Measurements from ENCODE around the gene ACYP1.

The ACYP1 gene

DNA sequence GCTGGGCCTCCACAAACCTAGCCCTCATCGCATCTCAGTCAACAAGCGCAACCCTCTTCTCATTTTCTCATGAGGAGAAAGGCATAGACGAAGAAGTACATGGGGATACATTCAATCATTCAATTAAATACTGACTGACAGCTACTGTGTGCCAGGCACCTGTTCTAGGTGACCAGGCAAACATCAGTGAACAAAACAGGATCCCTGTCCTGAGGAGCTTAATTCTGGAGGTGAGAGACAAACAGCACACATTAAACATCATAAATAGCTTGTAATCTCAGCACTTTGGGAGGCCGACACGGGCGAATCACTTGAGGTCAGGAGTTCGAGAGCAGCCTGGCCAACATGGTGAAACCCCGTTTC is 362 bp upstream of the ACYP1 start:
- Histone ChIP-seq H3K27me3 (ENCODE audit: control insufficient read depth, low read length) (no peaks in the 10 kb centered on the region), H3K4me3 (ENCODE audit: low read length) (peak overlapping the region; percentile 94), H3K9me2 (replicated peaks; ENCODE audit: control insufficient read depth, low read length) (no peaks in the 10 kb centered on the region), H3K4me1 (ENCODE audit: control insufficient read depth, low read length) (peaks cover 30% of the 10 kb centered on the region), H3K79me2 (ENCODE audit: control insufficient read depth, low read length) (peaks cover 35% of the 10 kb centered on the region), H3K27ac (ENCODE audit: low read depth, low read length) (no peak overlapping the region), H3K4me2 (ENCODE audit: low read length) (peak overlapping the region; percentile 87), H3F3A (ENCODE audit: control insufficient read depth, insufficient read depth) (peaks cover 6% of the 10 kb centered on the region), H4K20me1 (ENCODE audit: control insufficient read depth, insufficient read depth, low read depth, low read length) (no peaks in the 10 kb centered on the region), H3K36me3 (ENCODE audit: control insufficient read depth, low read length) (peaks cover 25% of the 10 kb centered on the region), H3K9me3 (ENCODE audit: control insufficient read depth, insufficient read depth, low read length) (no peaks in the 10 kb centered on the region)
- TF ChIP-seq, protein P1, sequence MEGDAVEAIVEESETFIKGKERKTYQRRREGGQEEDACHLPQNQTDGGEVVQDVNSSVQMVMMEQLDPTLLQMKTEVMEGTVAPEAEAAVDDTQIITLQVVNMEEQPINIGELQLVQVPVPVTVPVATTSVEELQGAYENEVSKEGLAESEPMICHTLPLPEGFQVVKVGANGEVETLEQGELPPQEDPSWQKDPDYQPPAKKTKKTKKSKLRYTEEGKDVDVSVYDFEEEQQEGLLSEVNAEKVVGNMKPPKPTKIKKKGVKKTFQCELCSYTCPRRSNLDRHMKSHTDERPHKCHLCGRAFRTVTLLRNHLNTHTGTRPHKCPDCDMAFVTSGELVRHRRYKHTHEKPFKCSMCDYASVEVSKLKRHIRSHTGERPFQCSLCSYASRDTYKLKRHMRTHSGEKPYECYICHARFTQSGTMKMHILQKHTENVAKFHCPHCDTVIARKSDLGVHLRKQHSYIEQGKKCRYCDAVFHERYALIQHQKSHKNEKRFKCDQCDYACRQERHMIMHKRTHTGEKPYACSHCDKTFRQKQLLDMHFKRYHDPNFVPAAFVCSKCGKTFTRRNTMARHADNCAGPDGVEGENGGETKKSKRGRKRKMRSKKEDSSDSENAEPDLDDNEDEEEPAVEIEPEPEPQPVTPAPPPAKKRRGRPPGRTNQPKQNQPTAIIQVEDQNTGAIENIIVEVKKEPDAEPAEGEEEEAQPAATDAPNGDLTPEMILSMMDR (IDR thresholded peaks at IDR 0.05; ENCODE audit: low read depth, low read length, poor library complexity, severe bottlenecking): no peak
- no peak for TF ChIP-seq EZH2phosphoT487 (IDR thresholded peaks at IDR 0.05; ENCODE audit: borderline replicate concordance, low read length)

DNA sequence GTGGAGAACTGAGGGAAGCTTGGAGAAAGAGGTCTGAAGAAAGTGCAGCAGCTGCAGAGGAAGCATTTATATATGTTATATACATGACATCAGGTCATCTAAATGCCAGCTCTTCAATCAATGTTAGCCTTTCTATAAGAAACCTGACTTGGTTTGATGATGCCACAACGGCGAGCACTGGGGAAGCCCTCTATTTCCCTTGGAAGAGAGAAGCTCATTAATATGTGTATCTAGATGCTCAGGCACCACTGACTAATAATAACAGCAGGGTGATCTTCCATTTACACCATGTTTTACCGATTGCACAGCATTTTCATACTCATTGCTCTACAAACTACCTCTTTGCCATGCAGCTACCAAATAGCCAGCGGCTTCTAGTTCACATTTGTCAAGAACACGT is 811 bp downstream of the ACYP1 start:
- no peaks in the 10 kb centered on the region for H3K9me3 ChIP-seq (ENCODE audit: control insufficient read depth, insufficient read depth, low read length)
- TF ChIP-seq EZH2phosphoT487 (IDR thresholded peaks at IDR 0.05; ENCODE audit: borderline replicate concordance, low read length): no peak
- TF ChIP-seq, protein P1 (IDR thresholded peaks at IDR 0.05; ENCODE audit: low read depth, low read length, poor library complexity, severe bottlenecking): no peak
- no peak overlapping the region for H3K27ac ChIP-seq (ENCODE audit: low read depth, low read length)
- H3K4me1 ChIP-seq (ENCODE audit: control insufficient read depth, low read length): peaks cover 19% of the 10 kb centered on the region
- peak overlapping the region; percentile 87 for H3K4me2 ChIP-seq (ENCODE audit: low read length)
- H3K27me3 ChIP-seq (ENCODE audit: control insufficient read depth, low read length): no peaks in the 10 kb centered on the region
- H3F3A ChIP-seq (ENCODE audit: control insufficient read depth, insufficient read depth): peaks cover 6% of the 10 kb centered on the region
- H4K20me1 ChIP-seq (ENCODE audit: control insufficient read depth, insufficient read depth, low read depth, low read length): no peaks in the 10 kb centered on the region
- H3K79me2 ChIP-seq (ENCODE audit: control insufficient read depth, low read length): peaks cover 27% of the 10 kb centered on the region
- peak overlapping the region; percentile 94 for H3K4me3 ChIP-seq (ENCODE audit: low read length)
- peaks cover 27% of the 10 kb centered on the region for H3K36me3 ChIP-seq (ENCODE audit: control insufficient read depth, low read length)
- H3K9me2 ChIP-seq (replicated peaks; ENCODE audit: control insufficient read depth, low read length): no peaks in the 10 kb centered on the region

DNA sequence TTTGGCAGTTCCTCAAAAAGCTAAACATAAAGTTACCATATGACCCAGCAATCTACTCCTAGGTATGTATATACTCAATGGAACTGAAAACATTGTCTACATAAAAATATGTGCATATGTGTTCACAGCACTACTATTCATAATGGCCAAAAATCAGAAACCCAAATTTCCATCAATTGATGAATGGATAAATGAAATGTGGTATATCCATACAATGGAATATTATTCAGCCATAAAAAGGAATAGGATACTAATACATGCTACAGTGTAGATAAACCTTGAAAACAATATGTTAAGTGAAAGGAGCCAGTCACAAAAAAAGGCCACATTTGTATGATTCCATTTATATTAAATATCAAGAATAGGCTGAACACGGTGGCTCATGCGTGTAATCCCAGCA is 3.4 kb downstream of the ACYP1 start:
- Histone ChIP-seq H3K4me3 (ENCODE audit: low read length) (no peak overlapping the region), H3K9me2 (replicated peaks; ENCODE audit: control insufficient read depth, low read length) (no peaks in the 10 kb centered on the region), H3K4me2 (ENCODE audit: low read length) (no peak overlapping the region), H4K20me1 (ENCODE audit: control insufficient read depth, insufficient read depth, low read depth, low read length) (no peaks in the 10 kb centered on the region), H3K79me2 (ENCODE audit: control insufficient read depth, low read length) (peaks cover 31% of the 10 kb centered on the region), H3K27ac (ENCODE audit: low read depth, low read length) (no peak overlapping the region), H3F3A (ENCODE audit: control insufficient read depth, insufficient read depth) (no peaks in the 10 kb centered on the region), H3K9me3 (ENCODE audit: control insufficient read depth, insufficient read depth, low read length) (no peaks in the 10 kb centered on the region), H3K27me3 (ENCODE audit: control insufficient read depth, low read length) (no peaks in the 10 kb centered on the region), H3K36me3 (ENCODE audit: control insufficient read depth, low read length) (peaks cover 29% of the 10 kb centered on the region), H3K4me1 (ENCODE audit: control insufficient read depth, low read length) (peaks cover 11% of the 10 kb centered on the region)
- no peak for TF ChIP-seq EZH2phosphoT487 (IDR thresholded peaks at IDR 0.05; ENCODE audit: borderline replicate concordance, low read length)
- TF ChIP-seq, protein P1 (IDR thresholded peaks at IDR 0.05; ENCODE audit: low read depth, low read length, poor library complexity, severe bottlenecking): no peak

DNA sequence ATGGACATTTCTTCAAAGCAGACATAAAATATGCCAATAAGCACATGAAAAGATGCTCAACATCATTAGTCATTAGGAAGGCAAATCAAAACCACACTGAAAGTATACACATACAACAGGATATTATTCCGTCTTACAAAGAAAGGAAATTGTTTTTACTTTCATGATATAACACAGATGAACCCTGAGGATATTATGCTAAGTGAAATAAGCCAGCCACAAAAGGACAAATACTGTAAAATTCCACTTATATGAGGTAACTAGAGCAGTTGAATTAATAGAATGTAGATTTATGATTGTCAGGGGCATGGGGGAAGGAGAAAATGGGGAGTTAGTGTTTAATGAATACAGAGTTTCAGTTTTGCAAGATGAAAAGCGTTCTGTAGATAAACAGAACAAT is 4.2 kb downstream of the ACYP1 start:
- TF ChIP-seq, protein P1 (IDR thresholded peaks at IDR 0.05; ENCODE audit: low read depth, low read length, poor library complexity, severe bottlenecking): no peak
- no peak for TF ChIP-seq EZH2phosphoT487 (IDR thresholded peaks at IDR 0.05; ENCODE audit: borderline replicate concordance, low read length)
- no peaks in the 10 kb centered on the region for H4K20me1 ChIP-seq (ENCODE audit: control insufficient read depth, insufficient read depth, low read depth, low read length)
- no peak overlapping the region for H3K27ac ChIP-seq (ENCODE audit: low read depth, low read length)
- H3K27me3 ChIP-seq (ENCODE audit: control insufficient read depth, low read length): no peaks in the 10 kb centered on the region
- no peaks in the 10 kb centered on the region for H3K9me2 ChIP-seq (replicated peaks; ENCODE audit: control insufficient read depth, low read length)
- H3K79me2 ChIP-seq (ENCODE audit: control insufficient read depth, low read length): peaks cover 31% of the 10 kb centered on the region
- no peaks in the 10 kb centered on the region for H3F3A ChIP-seq (ENCODE audit: control insufficient read depth, insufficient read depth)
- H3K4me1 ChIP-seq (ENCODE audit: control insufficient read depth, low read length): peaks cover 11% of the 10 kb centered on the region
- H3K9me3 ChIP-seq (ENCODE audit: control insufficient read depth, insufficient read depth, low read length): no peaks in the 10 kb centered on the region
- no peak overlapping the region for H3K4me3 ChIP-seq (ENCODE audit: low read length)
- peaks cover 30% of the 10 kb centered on the region for H3K36me3 ChIP-seq (ENCODE audit: control insufficient read depth, low read length)
- no peak overlapping the region for H3K4me2 ChIP-seq (ENCODE audit: low read length)
